K562 (cell line): Measurements from ENCODE around the gene FADS1. TPM values are rescaled to one million over a fixed set of nuclear protein-coding genes. Genes with fewer than 3 reads are reported as not detected.

Experiments
- CBX1 ChIP-seq: sonication (generic); IDR thresholded peaks from 2 replicates; pipeline ENCODE4 v1.6.1; 2016; ENCODE audit warnings: antibody characterized with exemption, low read depth, mild to moderate bottlenecking
- CEBPG ChIP-seq, 3 experiments: fragments of 200-800 bp in 1 of 3; sonication (Bioruptor generic) in 1 of 3; sonication (generic) in 1 of 3; formaldehyde crosslinking in 1 of 3; IDR thresholded peaks in 2 of 3; conservative IDR thresholded peaks in 1 of 3; 2 replicates each; pipeline versions ENCODE4 v1.6.1 to v1.8.0; 2016 to 2022; ENCODE audit warnings: missing compliant biosample characterization in 2 of 3, missing genetic modification characterization in 2 of 3, mild to moderate bottlenecking in 1 of 3, missing genetic modification reagents in 1 of 3
- CHAMP1 ChIP-seq: fragments of 450-650 bp; IDR thresholded peaks from 2 replicates; pipeline ENCODE4 v1.6.1; 2016; ENCODE audit warnings: mild to moderate bottlenecking
- CREB3 ChIP-seq: fragments of 450-650 bp; conservative IDR thresholded peaks from 2 replicates; pipeline ENCODE4 v1.6.1; 2016; ENCODE audit warnings: missing genetic modification characterization, low read depth, mild to moderate bottlenecking, missing compliant biosample characterization, moderate library complexity
- DMBX1 ChIP-seq: fragments of 250-450 bp; sonication (Bioruptor Pico); IDR thresholded peaks from 2 replicates; pipeline ENCODE4 v1.8.0; 2022; ENCODE audit warnings: inconsistent platforms, mild to moderate bottlenecking, moderate library complexity, borderline replicate concordance
- ELF1 ChIP-seq: fragments of 200-800 bp; sonication (Bioruptor generic); IDR thresholded peaks from 2 replicates; pipeline ENCODE4 v1.6.1; 2016; ENCODE audit warnings: missing genetic modification characterization, missing compliant biosample characterization
- FOXA3 ChIP-seq, 2 experiments: fragments of 450-650 bp in 1 of 2; sonication (generic) in 1 of 2; formaldehyde crosslinking; IDR thresholded peaks in 1 of 2; conservative IDR thresholded peaks in 1 of 2; 2 replicates each; pipeline versions ENCODE4 v1.4.0 to v1.8.0; 2020 to 2022; ENCODE audit warnings: mild to moderate bottlenecking in 2 of 2, missing genetic modification reagents in 1 of 2
- HBP1 ChIP-seq: fragments of 450-650 bp; formaldehyde crosslinking; IDR thresholded peaks from 2 replicates; pipeline ENCODE4 v1.4.0; 2022; ENCODE audit warnings: missing genetic modification characterization
- HDAC1 ChIP-seq, 2 experiments: fragments of 450-650 bp; IDR thresholded peaks; 2 replicates each; pipeline ENCODE4 v1.6.1; 2016 to 2017; ENCODE audit warnings: inconsistent platforms in 1 of 2, mild to moderate bottlenecking in 1 of 2, moderate library complexity in 1 of 2
- KAT2B ChIP-seq: IDR thresholded peaks from one replicate; pipeline ENCODE4 v1.6.1; 2012; ENCODE audit warnings: low read depth, mild to moderate bottlenecking, control low read depth, inconsistent platforms, low read length, moderate library complexity
- MAFG ChIP-seq: fragments of 450-650 bp; conservative IDR thresholded peaks from 2 replicates; pipeline ENCODE4 v1.6.1; 2016; ENCODE audit warnings: missing genetic modification characterization, missing compliant biosample characterization
- MAZ ChIP-seq, 2 experiments: fragments of 450-650 bp in 1 of 2; sonication (generic) in 1 of 2; formaldehyde crosslinking; IDR thresholded peaks in 1 of 2; conservative IDR thresholded peaks in 1 of 2; 2 replicates each; pipeline versions ENCODE4 v1.4.0 to v1.5.0; 2020; ENCODE audit warnings: mild to moderate bottlenecking in 1 of 2, missing genetic modification reagents in 1 of 2
- MIER1 ChIP-seq: fragments of 450-650 bp; IDR thresholded peaks from 2 replicates; pipeline ENCODE4 v1.6.1; 2016; ENCODE audit warnings: antibody characterized with exemption, mild to moderate bottlenecking, low read depth
- PKNOX1 ChIP-seq: fragments of 450-650 bp; IDR thresholded peaks from 2 replicates; pipeline ENCODE4 v1.6.1; 2016
- SAFB ChIP-seq: fragments of 200-400 bp; formaldehyde crosslinking; IDR thresholded peaks from 2 replicates; pipeline ENCODE4 v1.6.1; 2017; ENCODE audit warnings: low read depth, low read length, borderline replicate concordance
- TAL1 ChIP-seq: fragments of 450-650 bp; IDR thresholded peaks from 2 replicates; pipeline ENCODE4 v1.6.1; 2016; ENCODE audit warnings: mild to moderate bottlenecking
- TCF15 ChIP-seq: fragments of 250-450 bp; sonication (Bioruptor Pico); IDR thresholded peaks from 2 replicates; pipeline ENCODE4 v1.8.0; 2022; ENCODE audit warnings: moderate library complexity, mild to moderate bottlenecking, inconsistent platforms
- polyA plus RNA-seq, 8 experiments: library from polyadenylated mRNA; depleted of rRNA in 4 of 8; stranded (reverse) in 5 of 8; unstranded in 3 of 8; fragments of >200 nt; fragmentation: Nextera tagmentation in 2 of 8; fragmentation: Illumina TruSeq in 1 of 8; extraction: Ambion mirVana in 2 of 8; extraction: Trizol in 1 of 8; gene quantifications; 2 replicates each; pipeline versions ENCODE4 v1.2.1 to v1.2.3, GENCODE V29; 2011 to 2014; ENCODE audit warnings: inconsistent platforms in 1 of 8, missing spikeins in 1 of 8
- total RNA-seq, 7 experiments: library from RNA; depleted of rRNA in 6 of 7; stranded (reverse); fragments of >200 nt in 6 of 7; fragmentation: Illumina TruSeq in 2 of 7; extraction: Trizol in 2 of 7; gene quantifications; 2 replicates each; pipeline versions ENCODE4 v1.2.1 to v1.2.3, GENCODE V29; 2011 to 2021; ENCODE audit warnings: low replicate concordance in 1 of 7

Gene FADS1
- total and polyA plus RNA-seq, 9 of the 15 experiments (the other 6 are each of a cell fraction or from before 2014, with no cell fraction given) = 110 to 864 (median 364) TPM

- TF ChIP-seq KAT2B (no peak), CBX1 (no peak), CHAMP1 (no peak), CEBPG (CRISPR knock-in tag; IDR thresholded peaks at IDR 0.05) (peak; percentile 6; the same call in 1 of the 2 replicates), CEBPG (tag; conservative IDR thresholded peaks at IDR 0.05 in 1 of 2, IDR thresholded peaks at IDR 0.05 in 1 of 2) (no peak), PKNOX1 (peak; percentile 59; the same call in 1 of the 2 replicates), CREB3 (tag) (peak; percentile 97), DMBX1 (CRISPR knock-in tag) (peak; percentile 85), ELF1 (peak; percentile 88), MAZ (CRISPR knock-in tag; conservative IDR thresholded peaks at IDR 0.05 in 1 of 2, IDR thresholded peaks at IDR 0.05 in 1 of 2) (peak; percentile 54 to 75; a peak in 3 of 4 replicates), FOXA3 (CRISPR knock-in tag; conservative IDR thresholded peaks at IDR 0.05 in 1 of 2, IDR thresholded peaks at IDR 0.05 in 1 of 2) (no peak), HBP1 (no peak; the same call in 1 of the 2 replicates), TAL1 (peak; percentile 74), MAFG (no peak), TCF15 (CRISPR knock-in tag) (no peak), SAFB (no peak), HDAC1 (IDR thresholded peaks at IDR 0.05) (peak in 1 of 2 experiments; percentile 41; a peak in 1 of 4 replicates), MIER1 (no peak)
Measured at GRCh38 chr11:61834278-61835048, 17.7 kb upstream of the FADS1 start (continued).
